ENCODE results near the gene GRHL3.

DNA sequence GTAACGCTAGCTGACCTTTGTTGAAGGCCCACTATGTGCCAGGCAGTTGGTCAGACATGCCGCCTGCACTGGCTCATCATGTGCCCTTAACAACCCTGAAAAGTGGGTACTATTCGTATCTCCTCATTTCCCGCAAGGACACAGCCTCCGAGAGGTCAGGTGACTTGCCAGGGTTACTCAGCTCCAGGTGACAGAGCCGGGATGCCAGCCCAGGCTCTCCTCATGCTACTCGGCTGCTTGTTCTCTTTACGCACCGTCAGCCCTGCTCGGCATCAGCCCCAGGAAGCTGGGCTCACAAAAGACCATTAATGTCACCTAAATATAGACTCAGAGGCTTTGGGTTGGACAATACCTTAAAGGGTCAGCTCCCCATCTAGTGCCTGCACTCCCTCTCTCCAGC is 29.0 kb downstream of the GRHL3 start:
- TF ChIP-seq, protein P1, sequence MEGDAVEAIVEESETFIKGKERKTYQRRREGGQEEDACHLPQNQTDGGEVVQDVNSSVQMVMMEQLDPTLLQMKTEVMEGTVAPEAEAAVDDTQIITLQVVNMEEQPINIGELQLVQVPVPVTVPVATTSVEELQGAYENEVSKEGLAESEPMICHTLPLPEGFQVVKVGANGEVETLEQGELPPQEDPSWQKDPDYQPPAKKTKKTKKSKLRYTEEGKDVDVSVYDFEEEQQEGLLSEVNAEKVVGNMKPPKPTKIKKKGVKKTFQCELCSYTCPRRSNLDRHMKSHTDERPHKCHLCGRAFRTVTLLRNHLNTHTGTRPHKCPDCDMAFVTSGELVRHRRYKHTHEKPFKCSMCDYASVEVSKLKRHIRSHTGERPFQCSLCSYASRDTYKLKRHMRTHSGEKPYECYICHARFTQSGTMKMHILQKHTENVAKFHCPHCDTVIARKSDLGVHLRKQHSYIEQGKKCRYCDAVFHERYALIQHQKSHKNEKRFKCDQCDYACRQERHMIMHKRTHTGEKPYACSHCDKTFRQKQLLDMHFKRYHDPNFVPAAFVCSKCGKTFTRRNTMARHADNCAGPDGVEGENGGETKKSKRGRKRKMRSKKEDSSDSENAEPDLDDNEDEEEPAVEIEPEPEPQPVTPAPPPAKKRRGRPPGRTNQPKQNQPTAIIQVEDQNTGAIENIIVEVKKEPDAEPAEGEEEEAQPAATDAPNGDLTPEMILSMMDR (IDR thresholded peaks at IDR 0.05): no peak
- no peak for TF ChIP-seq POLR2A (IDR thresholded peaks at IDR 0.05)
